Parietal lobe (tissue), 1 donor: Measurements from ENCODE around the gene HNF1B. TPM values are rescaled to one million over a fixed set of nuclear protein-coding genes. Genes with fewer than 3 reads are reported as not detected.

Experiments used
- total RNA-seq: library from RNA; depleted of rRNA; stranded (reverse); fragments of >200 nt; gene quantifications from one replicate; pipeline ENCODE4 v1.2.3, GENCODE V29; 2014

Gene HNF1B
- total RNA-seq, result not detected

GRCh38 chr17:37744961-37745800 lies at the start of gene HNF1B:
TSS of gene HNF1B (minus strand) at chr17:37745059. CDS start at chr17:37744884, 175 bp downstream.

GRCh38 chr17:37643118-37643766 lies 101.6 kb downstream of the HNF1B start, which contains the start of gene DDX52:
TSS of gene DDX52 (minus strand) at chr17:37643446. CDS start at chr17:37643420, 26 bp downstream.

Other genes with a start within 250 kb of the HNF1B start
- gene SYNRG, start 135.6 kb downstream of the HNF1B start, total RNA-seq, result 66.4 TPM
- gene DDX52, start 101.6 kb downstream of the HNF1B start, total RNA-seq, result 49.8 TPM
- 0.31 TPM for gene TBC1D3K, start 179.4 kb upstream of the HNF1B start, total RNA-seq
- gene TBC1D3L, start 244.0 kb upstream of the HNF1B start, total RNA-seq, result 22.5 TPM